ENCODE measurements around the gene WFDC5. TPM values are rescaled to one million over a fixed set of nuclear protein-coding genes. Genes with fewer than 3 reads are reported as not detected.

WFDC5 gene
- total and polyA plus RNA-seq, 9 of the 15 experiments (the other 6 are each of a cell fraction or from before 2014, with no cell fraction given), result not detected

GRCh38 chr20:45138561-45139300, 23.8 kb upstream of the WFDC5 start (continued):
- TF ChIP-seq ETS1 (conservative IDR thresholded peaks at IDR 0.05; ENCODE audit: control insufficient read depth, low read depth, low read length) (0 out of 2 replicates have a peak, but pooled peaks have one; percentile 26), E2F5 (CRISPR knock-in tag; IDR thresholded peaks at IDR 0.05) (no peak), SUPT5H (IDR thresholded peaks at IDR 0.05) (no peak), NR2C1 (IDR thresholded peaks at IDR 0.05) (peak; percentile 97), NR2C1 (tag; IDR thresholded peaks at IDR 0.05) (peak; percentile 99), KLF16 (IDR thresholded peaks at IDR 0.05) (0 out of 2 replicates have a peak, but pooled peaks have one; percentile 34), XRCC5 (IDR thresholded peaks at IDR 0.05; ENCODE audit: low read depth, low read length) (peak; percentile 81; the same call in 1 of the 2 replicates), NFIX (CRISPR knock-in tag; IDR thresholded peaks at IDR 0.05; ENCODE audit: low read depth) (no peak), ZNF395 (CRISPR knock-in tag; IDR thresholded peaks at IDR 0.05) (0 out of 2 replicates have a peak, but pooled peaks have one; percentile 34), JUND (IDR thresholded peaks at IDR 0.05; ENCODE audit: borderline replicate concordance, low read depth, low read length) (peak; percentile 52; the same call in 1 of the 2 replicates), JUND (tag; IDR thresholded peaks at IDR 0.05; ENCODE audit: borderline replicate concordance, low read depth, low read length) (no peak), PRPF4 (IDR thresholded peaks at IDR 0.05; ENCODE audit: insufficient read depth, low read depth, low read length, poor library complexity, severe bottlenecking) (no peak), NCOR1 (IDR thresholded peaks at IDR 0.05) (no peak), SMAD4 (CRISPR knock-in tag; conservative IDR thresholded peaks at IDR 0.05) (peak; percentile 60; the same call in 1 of the 2 replicates), ZKSCAN3 (CRISPR knock-in tag; IDR thresholded peaks at IDR 0.05) (no peak), ZFPM2 (CRISPR knock-in tag; IDR thresholded peaks at IDR 0.05) (no peak), MECOM (CRISPR knock-in tag; IDR thresholded peaks at IDR 0.05) (no peak), L3MBTL2 (IDR thresholded peaks at IDR 0.05) (peak; percentile 75), KLF1 (tag; IDR thresholded peaks at IDR 0.05) (0 out of 2 replicates have a peak, but pooled peaks have one; percentile 32), CTBP1 (IDR thresholded peaks at IDR 0.05; ENCODE audit: borderline replicate concordance) (peak; percentile 42; the same call in 1 of the 2 replicates), MEIS2 (IDR thresholded peaks at IDR 0.05; ENCODE audit: partially characterized antibody) (peak; percentile 76)

Data from K562 (cell line).